NCI-H2171 (cell line): Measurements from ENCODE around the gene HSPH1.

Experiments used
- DNase-seq: peaks from one replicate; lab custom pipeline; 2025; lab: John Stamatoyannopoulos, UW

The HSPH1 gene

GRCh38 chr13:31096654-31097302 is 64.9 kb downstream of the HSPH1 start:
- no peak for DNase-seq

GRCh38 chr13:31094331-31095015 is 67.2 kb downstream of the HSPH1 start:
- no peak for DNase-seq

- DNase-seq, result no peak
Observed at GRCh38 chr13:31093145-31093885, 68.4 kb downstream of the HSPH1 start.

- DNase-seq, result no peak
Observed at GRCh38 chr13:31092646-31093045, 69.1 kb downstream of the HSPH1 start.

- no peak for DNase-seq
Observed at GRCh38 chr13:31090961-31091624, 70.6 kb downstream of the HSPH1 start.

GRCh38 chr13:31090096-31090495 is 71.6 kb downstream of the HSPH1 start:
- DNase-seq, result no peak

GRCh38 chr13:31089649-31090048 is 72.1 kb downstream of the HSPH1 start:
- DNase-seq, result no peak

- no peak for DNase-seq
Observed at GRCh38 chr13:31088826-31089420, 72.8 kb downstream of the HSPH1 start.
